T-cell (primary cell): ENCODE results near the gene RUFY4. TPM values are rescaled to one million over a fixed set of nuclear protein-coding genes. Genes with fewer than 3 reads are reported as not detected.
"Not testable (repeated sequence)": the region's sequence is repeated elsewhere in the genome, so short reads cannot be mapped to it uniquely, and the experiment has no call there.

Experiments
- ATAC-seq, 4 experiments: fragments of 200-7000 bp in 3 of 4; fragments of 150-1000 bp in 1 of 4; cut with Tn5 transposase; replicated peaks in 1 of 4; 1 replicate in 3 of 4; 2 replicates in 1 of 4; pipeline ENCODE4 v1.10.0; 2021; ENCODE audit warnings: moderate library complexity in 3 of 4, mild to moderate bottlenecking in 2 of 4, moderate number of reproducible peaks in 1 of 4
- CTCF ChIA-PET, 2 donors: fragments of 300-600 bp; sonication (Branson Sonifier 250); formaldehyde crosslinking; loops; one replicate each; lab custom pipeline; 2022; ENCODE audit warnings: antibody characterized with exemption in 2 of 2; lab: Charles Lee
- POLR2A ChIA-PET, 2 donors: fragments of 300-600 bp; sonication (Branson Sonifier 250); formaldehyde crosslinking; loops; one replicate each; lab custom pipeline; 2022; ENCODE audit warnings: antibody characterized with exemption in 2 of 2; lab: Charles Lee
- DNase-seq, 35 experiments: peaks; one replicate each; pipeline versions ENCODE4 v3.0.0 to v3.0.0-alpha.2; 2013 to 2023
- H3K27ac ChIP-seq: one replicate; pipeline ENCODE4 v1.5.1; 2013; ENCODE audit warnings: low read length
- H3K27me3 ChIP-seq, 2 experiments: replicated peaks in 1 of 2; 1 replicate in 1 of 2; 2 replicates in 1 of 2; pipeline versions ENCODE4 v1.6.1 to v1.7.0; 2013; ENCODE audit warnings: low read length in 1 of 2, mixed read lengths in 1 of 2; ENCODE audit not compliant: control insufficient read depth in 2 of 2, insufficient read depth in 2 of 2; ENCODE audit errors: extremely low read depth in 1 of 2
- H3K36me3 ChIP-seq, 2 donors: 1 replicate in 1 of 2; 2 replicates in 1 of 2; pipeline versions ENCODE4 v1.6.1 to v1.7.0; 2013; ENCODE audit warnings: low read length in 1 of 2; ENCODE audit not compliant: control insufficient read depth in 2 of 2, insufficient read depth in 1 of 2; ENCODE audit errors: extremely low read depth in 1 of 2
- H3K4me1 ChIP-seq, 2 experiments: 1 replicate in 1 of 2; 2 replicates in 1 of 2; pipeline versions ENCODE4 v1.6.1 to v1.7.0; 2013; ENCODE audit warnings: low read length in 2 of 2, mixed read lengths in 1 of 2; ENCODE audit not compliant: insufficient read depth in 2 of 2, control insufficient read depth in 1 of 2; ENCODE audit errors: extremely low read depth in 1 of 2
- H3K4me3 ChIP-seq, 2 donors: 1 replicate in 1 of 2; 2 replicates in 1 of 2; pipeline versions ENCODE4 v1.5.1 to v1.7.0; 2013; ENCODE audit warnings: mild to moderate bottlenecking in 2 of 2, low read length in 1 of 2, moderate library complexity in 1 of 2; ENCODE audit not compliant: control insufficient read depth in 1 of 2; ENCODE audit errors: extremely low read depth in 1 of 2
- H3K9me3 ChIP-seq: 2 replicates; pipeline ENCODE4 v1.7.0; 2013
- H3K27ac Mint-ChIP-seq, 2 donors: one replicate each; pipeline ENCODE4 v1.8.0; 2020 to 2021; ENCODE audit warnings: mild to moderate bottlenecking in 2 of 2, mixed read lengths in 2 of 2
- H3K27me3 Mint-ChIP-seq, 2 donors: one replicate each; pipeline ENCODE4 v1.8.0; 2021 to 2022; ENCODE audit warnings: mixed read lengths in 2 of 2
- H3K36me3 Mint-ChIP-seq: one replicate; pipeline ENCODE4 v1.8.0; 2021; ENCODE audit warnings: mixed read lengths
- H3K4me1 Mint-ChIP-seq, 3 donors: one replicate each; pipeline ENCODE4 v1.8.0; 2020 to 2022; ENCODE audit warnings: mixed read lengths in 3 of 3, mild to moderate bottlenecking in 1 of 3
- H3K4me3 Mint-ChIP-seq, 3 donors: one replicate each; pipeline ENCODE4 v1.8.0; 2020 to 2022; ENCODE audit warnings: mild to moderate bottlenecking in 3 of 3, mixed read lengths in 3 of 3, moderate library complexity in 3 of 3
- H3K9me3 Mint-ChIP-seq, 3 donors: one replicate each; pipeline ENCODE4 v1.8.0; 2020 to 2022; ENCODE audit warnings: mixed read lengths in 3 of 3
- WGBS: methylation state at CpG from one replicate; pipeline ENCODE4 v1.1.5; 2013; ENCODE audit warnings: missing lambda C conversion rate; ENCODE audit not compliant: insufficient coverage; 5-methylcytosine and 5-hydroxymethylcytosine counted together
- total RNA-seq, 35 experiments: library from RNA in 6 of 35; stranded (reverse) in 6 of 35; fragments of 120-200 nt in 1 of 35; gene quantifications; one replicate each; pipeline versions ENCODE4 v1.2.1 to v1.2.4 and lab custom pipeline; 2013 to 2026

The RUFY4 gene
- total RNA-seq, 5 donors from 2014 or later (not counting 1 experiment from before 2014, with no cell fraction given): 0.18 to 1.0 (median 0.65) TPM

DNA sequence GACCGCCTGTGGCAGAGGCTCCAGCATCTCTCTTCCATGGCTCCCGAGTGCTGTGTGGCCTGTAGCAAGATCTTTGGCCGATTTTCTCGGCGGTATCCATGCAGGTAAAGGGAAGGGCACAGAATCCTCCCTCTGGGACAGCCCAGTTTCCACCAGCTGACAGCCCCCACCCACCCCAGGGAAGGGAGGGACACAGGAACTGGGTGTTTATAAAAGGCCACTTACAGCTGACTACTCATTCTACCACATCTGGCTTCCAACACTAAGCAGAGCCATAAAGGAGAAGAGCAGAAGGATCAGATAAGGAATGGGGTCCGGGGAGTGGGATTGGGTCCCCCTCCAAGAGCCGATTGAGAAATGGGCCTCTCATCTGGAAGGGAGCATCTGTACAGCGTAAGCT, 20.2 kb downstream of the RUFY4 start:
- no peak for ATAC-seq
- no peak overlapping the region for H3K27ac Mint-ChIP-seq
- no peak overlapping the region for H3K4me3 Mint-ChIP-seq
- ChIA-PET POLR2A (no interaction called here), CTCF (no interaction called here)
- Histone ChIP-seq H3K4me3 (no peak overlapping the region), H3K27me3 (peaks cover 0 to 17% of the 10 kb centered on the region in 2 experiments), H3K27ac (no peak overlapping the region), H3K36me3 (no peaks in the 10 kb centered on the region), H3K9me3 (peaks cover 2% of the 10 kb centered on the region), H3K4me1 (no peaks in the 10 kb centered on the region)
- DNase-seq: no peak
- H3K9me3 Mint-ChIP-seq: peaks cover 8 to 18% (median 8%) of the 10 kb centered on the region in 3 donors
- WGBS: 60% methylated on average over 1 of the region's 8 CpGs
- peaks cover 0 to 6% (median 0%) of the 10 kb centered on the region in 3 donors for H3K4me1 Mint-ChIP-seq
- peaks cover 13 to 14% of the 10 kb centered on the region in 2 donors for H3K27me3 Mint-ChIP-seq
- no peaks in the 10 kb centered on the region for H3K36me3 Mint-ChIP-seq

DNA sequence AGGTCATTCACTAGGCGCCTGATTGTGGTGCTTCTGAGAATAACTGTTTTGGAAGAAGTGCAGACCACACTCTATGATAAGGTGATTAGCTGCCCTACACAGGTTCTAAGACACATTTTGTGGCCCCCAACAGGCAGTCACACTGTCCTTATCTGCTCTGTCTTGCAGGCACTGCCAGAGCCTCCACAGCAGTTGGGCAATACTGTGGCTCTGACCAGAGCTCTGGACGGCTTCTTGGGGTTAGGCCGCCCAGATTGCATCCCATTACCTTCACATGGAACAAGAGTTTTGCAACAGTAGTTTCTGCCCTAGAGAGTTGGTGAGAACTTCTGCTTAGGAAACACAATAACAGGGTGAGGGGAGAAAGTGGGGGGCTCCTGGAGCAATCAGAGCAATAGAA, 22.7 kb downstream of the RUFY4 start:
- H3K9me3 Mint-ChIP-seq: peaks cover 0 to under 1% (median 0%) of the 10 kb centered on the region in 3 donors
- peaks cover 0 to 6% (median 0%) of the 10 kb centered on the region in 3 donors for H3K4me1 Mint-ChIP-seq
- no CpG with 5 or more reads among the region's 3 CpGs for WGBS
- Histone ChIP-seq H3K36me3 (no peaks in the 10 kb centered on the region), H3K9me3 (peaks cover under 1% of the 10 kb centered on the region), H3K4me1 (no peaks in the 10 kb centered on the region), H3K27me3 (peaks cover 0 to 17% of the 10 kb centered on the region in 2 experiments), H3K4me3 (no peak overlapping the region), H3K27ac (no peak overlapping the region)
- H3K27me3 Mint-ChIP-seq: peaks cover 8 to 11% of the 10 kb centered on the region in 2 donors
- DNase-seq: no peak
- POLR2A ChIA-PET: no interaction called here
- no peaks in the 10 kb centered on the region for H3K36me3 Mint-ChIP-seq
- H3K4me3 Mint-ChIP-seq: no peak overlapping the region
- H3K27ac Mint-ChIP-seq: no peak overlapping the region
- CTCF ChIA-PET: no interaction called here
- ATAC-seq: no peak

DNA sequence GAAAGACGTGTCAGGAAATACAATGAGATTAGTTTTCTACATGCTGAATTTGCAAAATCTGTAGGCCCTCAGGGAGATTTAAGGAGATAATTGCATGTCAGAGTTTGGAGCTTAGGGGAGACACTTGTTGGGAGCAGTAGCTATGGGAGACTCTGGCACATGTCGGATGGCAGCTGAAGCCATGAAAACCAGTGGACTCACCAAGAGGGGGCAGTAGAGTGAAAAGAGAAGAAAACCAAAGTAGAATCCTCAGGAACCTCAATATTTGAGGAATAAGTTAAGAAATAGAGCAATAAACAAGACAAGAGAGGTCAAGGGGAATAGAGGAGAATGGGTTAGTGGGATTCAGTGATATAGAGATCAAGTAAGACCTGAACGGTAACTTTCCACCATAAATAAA, 24.8 kb downstream of the RUFY4 start:
- no peak overlapping the region for H3K4me3 ChIP-seq
- peaks cover 0 to 2% (median 0%) of the 10 kb centered on the region in 3 donors for H3K4me1 Mint-ChIP-seq
- no peaks in the 10 kb centered on the region for H3K9me3 ChIP-seq
- H3K4me1 ChIP-seq: no peaks in the 10 kb centered on the region
- H3K27me3 ChIP-seq: peaks cover 0 to 17% of the 10 kb centered on the region in 2 experiments
- ChIA-PET POLR2A (no interaction called here), CTCF (no interaction called here)
- no peak overlapping the region for H3K4me3 Mint-ChIP-seq
- WGBS: 83% methylated on average over 1 of the region's 3 CpGs
- H3K36me3 ChIP-seq: no peaks in the 10 kb centered on the region
- H3K27ac Mint-ChIP-seq: no peak overlapping the region
- H3K9me3 Mint-ChIP-seq: no peaks in the 10 kb centered on the region
- H3K36me3 Mint-ChIP-seq: no peaks in the 10 kb centered on the region
- no peak overlapping the region for H3K27ac ChIP-seq
- no peak for ATAC-seq
- H3K27me3 Mint-ChIP-seq: peaks cover 4 to 8% of the 10 kb centered on the region in 2 donors
- DNase-seq: no peak

DNA sequence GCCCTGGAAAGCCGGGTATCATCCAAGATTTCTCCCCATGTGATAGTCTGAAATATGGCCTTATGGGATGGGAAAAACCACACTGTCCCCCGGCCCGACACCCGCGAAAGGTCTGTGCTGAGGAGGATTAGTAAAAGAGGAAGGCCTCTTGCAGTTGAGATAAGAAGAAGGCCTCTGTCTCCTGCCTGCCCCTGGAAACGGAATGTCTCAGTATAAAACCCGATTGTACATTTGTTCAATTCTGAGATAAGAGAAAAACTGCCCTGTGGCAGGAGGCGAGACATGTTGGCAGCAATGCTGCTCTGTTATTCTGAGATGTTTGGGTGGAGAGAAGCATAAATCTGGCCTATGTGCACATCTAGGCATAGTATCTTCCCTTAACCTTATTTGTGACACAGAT, 26.8 kb downstream of the RUFY4 start:
- Mint-ChIP-seq H3K4me3 (no peak overlapping the region), H3K9me3 (no peaks in the 10 kb centered on the region), H3K4me1 (no peaks in the 10 kb centered on the region), H3K27me3 (peaks cover 6 to 10% of the 10 kb centered on the region in 2 donors), H3K27ac (no peak overlapping the region), H3K36me3 (no peaks in the 10 kb centered on the region)
- POLR2A ChIA-PET: no interaction called here
- Histone ChIP-seq H3K9me3 (no peaks in the 10 kb centered on the region), H3K27me3 (peaks cover 0 to 7% of the 10 kb centered on the region in 2 experiments), H3K4me3 (no peak overlapping the region), H3K4me1 (no peaks in the 10 kb centered on the region), H3K27ac (no peak overlapping the region), H3K36me3 (no peaks in the 10 kb centered on the region)
- ATAC-seq: no peak
- WGBS: 66% methylated on average over 6 of the region's 8 CpGs
- CTCF ChIA-PET: no interaction called here
- no peak for DNase-seq

DNA sequence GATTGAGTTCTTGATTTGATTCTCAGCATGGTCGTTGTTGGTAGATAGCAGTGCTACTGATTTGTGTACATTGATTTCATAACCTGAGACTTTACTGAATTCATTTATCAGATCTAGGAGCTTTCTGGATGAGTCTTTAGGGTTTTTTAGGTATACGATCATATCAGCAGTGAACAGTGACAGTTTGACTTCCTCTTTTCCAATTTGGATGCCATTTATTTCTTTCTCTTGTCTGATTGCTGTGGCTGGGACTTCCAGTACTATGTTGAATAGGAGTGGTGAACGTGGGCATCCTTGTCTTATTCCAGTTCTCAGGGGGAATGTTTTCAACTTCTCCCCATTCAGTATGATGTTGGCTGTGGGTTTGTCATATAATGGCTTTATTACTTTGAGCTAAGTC, 28.9 kb downstream of the RUFY4 start:
- Histone ChIP-seq H3K36me3 (no peaks in the 10 kb centered on the region), H3K27ac (no peak overlapping the region), H3K4me3 (no peak overlapping the region), H3K27me3 (no peaks in the 10 kb centered on the region), H3K9me3 (no peaks in the 10 kb centered on the region), H3K4me1 (no peaks in the 10 kb centered on the region)
- Mint-ChIP-seq H3K36me3 (no peaks in the 10 kb centered on the region), H3K27ac (no peak overlapping the region), H3K9me3 (no peaks in the 10 kb centered on the region), H3K4me1 (no peaks in the 10 kb centered on the region), H3K27me3 (peaks cover 3 to 13% of the 10 kb centered on the region in 2 donors), H3K4me3 (no peak overlapping the region)
- no CpG with 5 or more reads among the region's 3 CpGs for WGBS
- DNase-seq (no peak), ATAC-seq (no peak)
- ChIA-PET POLR2A (no interaction called here), CTCF (no interaction called here)

DNA sequence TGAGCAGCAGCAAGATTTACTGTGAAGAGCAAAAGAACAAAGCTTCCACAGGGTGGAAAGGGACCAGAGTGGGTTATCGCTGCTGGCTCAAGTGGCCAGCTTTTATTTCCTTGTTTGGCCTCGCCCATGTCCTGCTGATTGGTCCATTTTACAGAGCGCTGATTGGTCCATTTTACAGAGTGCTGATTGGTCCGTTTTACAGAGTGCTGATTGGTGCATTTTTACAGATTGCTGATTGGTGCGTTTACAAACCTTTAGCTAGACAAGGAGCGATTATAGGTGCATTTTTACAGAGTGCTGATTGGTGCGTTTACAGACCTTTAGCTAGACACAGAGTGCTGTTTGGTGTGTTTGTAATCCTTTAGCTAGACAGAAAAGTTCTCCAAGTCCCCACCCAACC, 39.8 kb downstream of the RUFY4 start:
- peaks cover 4 to 12% (median 9%) of the 10 kb centered on the region in 3 donors for H3K9me3 Mint-ChIP-seq
- H3K27ac ChIP-seq, H3K4me1 Mint-ChIP-seq, POLR2A ChIA-PET, H3K4me3 Mint-ChIP-seq, H3K36me3 Mint-ChIP-seq, H3K4me3 ChIP-seq, CTCF ChIA-PET, H3K27me3 ChIP-seq, H3K36me3 ChIP-seq, H3K4me1 ChIP-seq, ATAC-seq, H3K27ac Mint-ChIP-seq, DNase-seq, H3K9me3 ChIP-seq: not testable (repeated sequence)
- H3K27me3 Mint-ChIP-seq: peaks cover 60% of the 10 kb centered on the region in 2 donors
- 80% methylated on average over 5 of the region's 7 CpGs for WGBS

DNA sequence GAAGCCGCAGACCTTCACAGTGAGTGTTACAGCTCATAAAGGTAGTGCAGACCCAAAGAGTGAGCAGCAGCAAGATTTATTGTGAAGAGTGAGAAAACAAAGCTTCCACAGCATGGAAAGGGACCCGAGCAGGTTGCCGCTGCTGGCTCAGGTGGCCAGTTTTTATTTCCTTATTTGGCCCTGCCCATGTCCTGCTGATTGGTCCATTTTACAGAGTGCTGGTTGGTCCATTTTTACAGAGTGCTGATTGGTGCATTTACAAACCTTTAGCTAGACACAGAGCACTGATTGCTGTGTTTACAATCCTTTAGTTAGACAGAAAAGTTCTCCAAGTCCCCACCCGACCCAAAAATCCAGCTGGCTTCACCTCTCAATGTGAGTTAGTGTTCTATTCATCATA, 52.7 kb downstream of the RUFY4 start:
- H3K36me3 ChIP-seq, H3K36me3 Mint-ChIP-seq, DNase-seq, ATAC-seq, H3K27ac Mint-ChIP-seq, H3K27ac ChIP-seq, H3K4me1 ChIP-seq, POLR2A ChIA-PET, CTCF ChIA-PET, H3K4me1 Mint-ChIP-seq, H3K4me3 ChIP-seq, H3K9me3 ChIP-seq, H3K4me3 Mint-ChIP-seq: not testable (repeated sequence)
- Mint-ChIP-seq H3K27me3 (peaks cover 15 to 26% of the 10 kb centered on the region in 2 donors), H3K9me3 (peaks cover 8 to 30% (median 23%) of the 10 kb centered on the region in 3 donors)
- WGBS: 85% methylated on average over 3 of the region's 4 CpGs
- H3K27me3 ChIP-seq: peaks cover 0 to 28% of the 10 kb centered on the region in 2 experiments
